GM18519 (cell line): ENCODE results near the gene TNFAIP8L2.
"Not testable (repeated sequence)": the region's sequence is repeated elsewhere in the genome, so short reads cannot be mapped to it uniquely, and the experiment has no call there.

Experiments used
- ATAC-seq: cut with Tn5 transposase; IDR thresholded peaks from one replicate; pipeline ENCODE4 v1.9.1; 2021; ENCODE audit warnings: mild to moderate bottlenecking, moderate library complexity; ENCODE audit not compliant: unreplicated experiment, low FRiP score

TNFAIP8L2 gene

GRCh38 chr1:151187205-151187604 is 30.8 kb downstream of the TNFAIP8L2 start:
- ATAC-seq = no peak

GRCh38 chr1:151188667-151189066 is 32.2 kb downstream of the TNFAIP8L2 start:
- not testable (repeated sequence) for ATAC-seq

GRCh38 chr1:151189637-151190445 is 33.4 kb downstream of the TNFAIP8L2 start, which contains the start of gene VPS72:
TSS of gene VPS72 (minus strand) at chr1:151190197. CDS start at chr1:151190121, 76 bp downstream.
- ATAC-seq = peak; percentile 69

GRCh38 chr1:151192047-151192446 is 35.6 kb downstream of the TNFAIP8L2 start:
- no peak for ATAC-seq

- ATAC-seq = no peak
Measured at GRCh38 chr1:151193304-151193703, 36.9 kb downstream of the TNFAIP8L2 start.

- ATAC-seq = no peak
Measured at GRCh38 chr1:151193856-151194255, 37.4 kb downstream of the TNFAIP8L2 start.

- not testable (repeated sequence) for ATAC-seq
Measured at GRCh38 chr1:151194894-151195594, 38.6 kb downstream of the TNFAIP8L2 start.

- no peak for ATAC-seq
Measured at GRCh38 chr1:151196292-151196800, 39.9 kb downstream of the TNFAIP8L2 start.

GRCh38 chr1:151197863-151198253 is 41.4 kb downstream of the TNFAIP8L2 start:
- no peak for ATAC-seq

- peak; percentile 64 for ATAC-seq
Measured at GRCh38 chr1:151198254-151199127, 42.0 kb downstream of the TNFAIP8L2 start, which contains the start of gene PIP5K1A. TSS of gene PIP5K1A (plus strand) at chr1:151198552. CDS start at chr1:151198997, 445 bp downstream.

GRCh38 chr1:151199873-151200581 is 43.6 kb downstream of the TNFAIP8L2 start:
- ATAC-seq = no peak

GRCh38 chr1:151205381-151205965 is 49.0 kb downstream of the TNFAIP8L2 start:
- ATAC-seq = not testable (repeated sequence)
